ENCODE measurements around the gene IGFBP5. TPM values are rescaled to one million over a fixed set of nuclear protein-coding genes. Genes with fewer than 3 reads are reported as not detected.

Gene IGFBP5
- total and polyA plus RNA-seq, 2 experiments from 2014 or later, result 37.9 to 117 TPM

GRCh38 chr2:216624251-216624650 lies 71.1 kb downstream of the IGFBP5 start:
- Histone ChIP-seq H3K4me2 (ENCODE audit: unreplicated experiment) (no peak overlapping the region), H3K79me2 (ENCODE audit: insufficient read depth) (no peaks in the 10 kb centered on the region), H3K36me3 (ENCODE audit: low read depth) (no peaks in the 10 kb centered on the region), H3K27me3 (replicated peaks; ENCODE audit: insufficient read depth) (no peaks in the 10 kb centered on the region), H3K9me2 (ENCODE audit: insufficient read depth) (no peaks in the 10 kb centered on the region), H3F3A (ENCODE audit: insufficient read depth) (no peaks in the 10 kb centered on the region), H2AFZ (no peak overlapping the region), H3K4me3 (no peak overlapping the region), H3K4me1 (ENCODE audit: insufficient read depth) (peaks cover 8% of the 10 kb centered on the region; the same call in 1 of the 2 replicates), H4K20me1 (ENCODE audit: insufficient read depth) (no peaks in the 10 kb centered on the region), H3K9ac (no peak overlapping the region), H3K27ac (no peak overlapping the region), H3K9me3 (ENCODE audit: low read depth) (no peaks in the 10 kb centered on the region)
- no peak for TF ChIP-seq EZH2 (IDR thresholded peaks at IDR 0.05; ENCODE audit: insufficient read depth, poor library complexity, severe bottlenecking)
- no peak for TF ChIP-seq EZH2phosphoT487 (IDR thresholded peaks at IDR 0.05; ENCODE audit: insufficient read depth, low read depth)
- no peak for DNase-seq
- in situ Hi-C loops (cut with MboI), result no loop called here
- 78 to 82% methylated on average over 2 of the region's 2 CpGs for WGBS, 2 experiments (ENCODE audit: low coverage in 1 of 2, low lambda C conversion rate in 2 of 2, missing lambda C conversion rate in 2 of 2)

GRCh38 chr2:216622526-216622925 lies 72.8 kb downstream of the IGFBP5 start:
- Histone ChIP-seq H3K79me2 (ENCODE audit: insufficient read depth) (no peaks in the 10 kb centered on the region), H3K4me3 (no peak overlapping the region), H3F3A (ENCODE audit: insufficient read depth) (no peaks in the 10 kb centered on the region), H3K27ac (no peak overlapping the region), H3K36me3 (ENCODE audit: low read depth) (no peaks in the 10 kb centered on the region), H3K9ac (no peak overlapping the region), H3K4me1 (ENCODE audit: insufficient read depth) (peaks cover 11% of the 10 kb centered on the region; the same call in 1 of the 2 replicates), H2AFZ (no peak overlapping the region), H3K4me2 (ENCODE audit: unreplicated experiment) (no peak overlapping the region), H3K9me3 (ENCODE audit: low read depth) (no peaks in the 10 kb centered on the region), H3K9me2 (ENCODE audit: insufficient read depth) (no peaks in the 10 kb centered on the region), H3K27me3 (replicated peaks; ENCODE audit: insufficient read depth) (no peaks in the 10 kb centered on the region), H4K20me1 (ENCODE audit: insufficient read depth) (no peaks in the 10 kb centered on the region)
- in situ Hi-C loops (cut with MboI), result no loop called here
- no peak for DNase-seq
- 63 to 64% methylated on average over 4 of the region's 4 CpGs for WGBS, 2 experiments (ENCODE audit: low coverage in 1 of 2, low lambda C conversion rate in 2 of 2, missing lambda C conversion rate in 2 of 2)
- TF ChIP-seq EZH2 (IDR thresholded peaks at IDR 0.05; ENCODE audit: insufficient read depth, poor library complexity, severe bottlenecking) (no peak), EZH2phosphoT487 (IDR thresholded peaks at IDR 0.05; ENCODE audit: insufficient read depth, low read depth) (no peak)

Other genes starting within 250 kb of the IGFBP5 start
- 979 and 1,006 TPM in 2 replicates for gene RPL37A, start 196.7 kb downstream of the IGFBP5 start, total RNA-seq (2014; rRNA removed; shearing (Covaris generic))
- gene RPL37A, start 196.7 kb downstream of the IGFBP5 start, polyA plus RNA-seq (2016; fragmentation: Nextera tagmentation; extraction: Ambion mirVana), result 1,627 and 1,708 TPM in 2 replicates
- gene IGFBP2, start 62.1 kb downstream of the IGFBP5 start, total RNA-seq (2014; rRNA removed; shearing (Covaris generic)), result 24.0 and 40.1 TPM in 2 replicates
- 5.6 and 12.6 TPM in 2 replicates for gene IGFBP2, start 62.1 kb downstream of the IGFBP5 start, polyA plus RNA-seq (2016; fragmentation: Nextera tagmentation; extraction: Ambion mirVana)
- not detected in 2 replicates for gene TNP1, start 164.5 kb upstream of the IGFBP5 start, total RNA-seq (2014; rRNA removed; shearing (Covaris generic))
- not detected in 2 replicates for gene TNP1, start 164.5 kb upstream of the IGFBP5 start, polyA plus RNA-seq (2016; fragmentation: Nextera tagmentation; extraction: Ambion mirVana)